ENCODE measurements around the gene ST6GALNAC2.
A peak's percentile ranks its signal among the peaks of the same experiment; 100 is the strongest.
"Not testable (repeated sequence)": the region's sequence is repeated elsewhere in the genome, so short reads cannot be mapped to it uniquely, and the experiment has no call there.

ST6GALNAC2 gene

GRCh38 chr17:76525513-76525833, 60.2 kb downstream of the ST6GALNAC2 start:
- H3K9me3 Mint-ChIP-seq; DNase-seq; H3K4me3 Mint-ChIP-seq; H3K27me3 Mint-ChIP-seq; ATAC-seq (replicated peaks); H3K36me3 Mint-ChIP-seq (ENCODE audit: insufficient read depth): not testable (repeated sequence)
- Mint-ChIP-seq H3K4me1 (ENCODE audit: low read depth in 2 of 2) (peaks cover 21 to 26% of the 10 kb centered on the region in 2 donors), H3K27ac (peak overlapping the region in 1 of 2 donors; percentile 84)

DNA sequence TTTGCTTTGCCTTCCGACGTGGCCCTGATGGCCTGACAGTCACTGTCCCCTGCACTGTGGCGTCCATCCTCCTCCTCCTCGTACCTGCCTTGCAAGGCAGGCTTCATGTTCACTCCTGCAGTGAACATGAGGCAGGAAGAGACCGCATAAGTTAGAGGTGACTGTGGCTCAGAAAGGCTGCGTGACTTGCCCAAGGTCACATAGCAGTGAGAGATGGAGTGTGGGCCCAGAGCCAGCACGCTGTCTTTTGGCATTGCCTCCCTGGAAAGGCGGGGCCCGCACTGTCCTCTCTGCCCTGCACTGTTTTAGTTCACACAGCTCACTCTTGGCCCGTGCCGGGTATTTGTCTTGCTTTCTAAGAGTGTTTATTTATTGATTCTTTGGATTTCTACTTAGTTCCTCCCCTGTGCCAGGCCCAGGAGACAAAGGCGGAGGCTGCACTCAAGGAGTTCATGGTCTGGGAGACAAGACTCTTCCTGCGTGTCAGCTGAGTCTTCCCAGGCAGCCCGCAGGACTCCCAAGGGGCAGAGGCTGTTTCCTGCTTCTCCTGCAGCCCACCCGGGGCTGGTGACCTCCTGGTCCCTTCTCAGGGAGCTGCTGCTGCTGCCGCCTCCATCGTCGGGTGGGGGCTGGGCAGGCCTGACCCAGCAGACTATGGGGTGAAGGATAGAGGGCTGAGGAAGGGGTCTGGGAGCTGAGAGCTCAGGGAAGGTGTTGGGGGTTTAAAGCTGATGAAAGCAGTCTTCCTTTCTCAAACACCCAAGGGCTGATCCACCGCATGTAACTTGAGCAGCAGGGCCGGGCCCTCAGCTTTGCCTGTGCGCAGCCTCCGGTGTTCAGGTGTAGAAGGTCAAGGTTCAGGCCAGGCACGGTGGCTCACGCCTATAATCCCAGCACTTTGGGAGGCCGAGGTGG, 60.8 kb downstream of the ST6GALNAC2 start:
- Mint-ChIP-seq H3K9me3 (no peaks in the 10 kb centered on the region), H3K36me3 (ENCODE audit: insufficient read depth) (peaks cover 6% of the 10 kb centered on the region), H3K4me1 (ENCODE audit: low read depth in 2 of 2) (peaks cover 21 to 25% of the 10 kb centered on the region in 2 donors), H3K27me3 (no peaks in the 10 kb centered on the region), H3K4me3 (peak overlapping the region in 1 of 2 donors; percentile 19), H3K27ac (peak overlapping the region; percentile 25 to 84)
- DNase-seq (no peak), ATAC-seq (replicated peaks) (no peak)

- Mint-ChIP-seq H3K36me3 (ENCODE audit: insufficient read depth) (peaks cover 6% of the 10 kb centered on the region), H3K4me1 (ENCODE audit: low read depth in 2 of 2) (peaks cover 32 to 34% of the 10 kb centered on the region in 2 donors), H3K27ac (peak overlapping the region; percentile 25 to 76), H3K9me3 (no peaks in the 10 kb centered on the region), H3K4me3 (peak overlapping the region in 1 of 2 donors; percentile 65), H3K27me3 (no peaks in the 10 kb centered on the region)
- ATAC-seq (replicated peaks) (peak; percentile 86), DNase-seq (peak; percentile 76 to 83 (median 80))
Measured at GRCh38 chr17:76523084-76524037, 62.3 kb downstream of the ST6GALNAC2 start.

GRCh38 chr17:76521683-76522082, 64.0 kb downstream of the ST6GALNAC2 start:
- H3K9me3 Mint-ChIP-seq; H3K4me3 Mint-ChIP-seq; ATAC-seq (replicated peaks); H3K36me3 Mint-ChIP-seq (ENCODE audit: insufficient read depth); H3K27me3 Mint-ChIP-seq; DNase-seq: not testable (repeated sequence)
- Mint-ChIP-seq H3K4me1 (ENCODE audit: low read depth in 2 of 2) (peaks cover 28 to 31% of the 10 kb centered on the region in 2 donors), H3K27ac (peak overlapping the region in 1 of 2 donors; percentile 46)

GRCh38 chr17:76521262-76521661, 64.4 kb downstream of the ST6GALNAC2 start:
- H3K4me1 Mint-ChIP-seq (ENCODE audit: low read depth in 2 of 2), result peaks cover 31 to 35% of the 10 kb centered on the region in 2 donors
- H3K27me3 Mint-ChIP-seq, result no peaks in the 10 kb centered on the region
- peaks cover 13% of the 10 kb centered on the region for H3K36me3 Mint-ChIP-seq (ENCODE audit: insufficient read depth)
- ATAC-seq (replicated peaks), result no peak
- no peak overlapping the region for H3K4me3 Mint-ChIP-seq
- H3K9me3 Mint-ChIP-seq, result no peaks in the 10 kb centered on the region
- peak overlapping the region; percentile 28 to 46 for H3K27ac Mint-ChIP-seq
- DNase-seq, result no peak

DNA sequence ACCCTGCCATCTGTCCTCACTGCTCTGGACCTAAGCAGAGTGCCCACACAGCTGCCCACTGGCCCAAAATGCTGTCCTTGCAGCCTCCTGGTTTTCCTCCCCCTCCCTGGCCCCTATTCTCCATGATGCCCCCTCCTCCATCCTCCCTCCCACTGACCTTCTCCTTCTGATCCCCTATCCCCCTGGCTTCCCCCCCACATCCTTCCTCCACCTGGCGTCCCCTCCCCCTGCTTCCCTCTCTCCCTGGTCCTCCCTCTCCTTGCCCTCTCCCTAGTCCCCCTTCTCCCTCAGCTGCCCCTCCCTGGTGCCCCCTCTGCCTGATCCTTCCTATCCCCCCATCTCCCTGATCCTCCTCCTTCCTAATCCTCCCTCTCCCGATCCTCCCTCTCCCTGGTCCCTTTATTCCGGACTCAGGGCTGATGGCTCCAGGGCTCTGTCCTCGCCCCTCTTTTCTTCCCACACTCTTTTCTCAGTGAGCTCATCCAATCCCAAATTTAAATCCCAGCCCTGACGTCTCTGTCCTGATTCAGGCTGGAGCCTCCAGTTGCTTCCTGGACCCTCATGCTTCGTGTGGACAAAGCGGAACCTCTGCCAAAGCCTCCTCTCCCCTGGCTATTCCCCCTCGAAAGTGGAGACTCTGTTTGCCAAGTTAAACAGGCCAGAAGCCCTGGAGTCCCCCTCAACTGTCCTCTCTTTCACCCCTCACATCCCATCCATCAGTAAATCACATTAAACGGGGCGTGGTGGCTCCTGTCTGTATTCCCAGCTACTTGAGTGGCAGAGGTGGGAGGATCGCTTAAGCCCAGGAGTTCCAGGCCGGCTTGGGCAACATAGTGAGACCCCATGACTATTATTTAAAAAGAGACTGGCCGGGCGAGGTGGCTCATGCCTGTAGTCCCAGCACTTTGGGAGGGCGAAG, 66.4 kb downstream of the ST6GALNAC2 start:
- H3K27me3 Mint-ChIP-seq, result no peaks in the 10 kb centered on the region
- peak overlapping the region in 1 of 2 donors; percentile 2 for H3K4me3 Mint-ChIP-seq
- H3K27ac Mint-ChIP-seq, result peak overlapping the region; percentile 91 to 99
- peaks cover 48 to 49% of the 10 kb centered on the region in 2 donors for H3K4me1 Mint-ChIP-seq (ENCODE audit: low read depth in 2 of 2)
- peaks cover 27% of the 10 kb centered on the region for H3K36me3 Mint-ChIP-seq (ENCODE audit: insufficient read depth)
- ATAC-seq (replicated peaks) (no peak), DNase-seq (no peak)
- no peaks in the 10 kb centered on the region for H3K9me3 Mint-ChIP-seq

GRCh38 chr17:76517638-76518038, 68.0 kb downstream of the ST6GALNAC2 start:
- Mint-ChIP-seq H3K27ac (peak overlapping the region; percentile 91 to 99), H3K4me3 (peak overlapping the region; percentile 41 to 61)

More at GRCh38 chr17:76517638-76518038, 68.0 kb downstream of the ST6GALNAC2 start:
- Mint-ChIP-seq H3K4me1 (ENCODE audit: low read depth in 2 of 2) (peaks cover 50 to 51% of the 10 kb centered on the region in 2 donors), H3K9me3 (no peaks in the 10 kb centered on the region), H3K36me3 (ENCODE audit: insufficient read depth) (peaks cover 35% of the 10 kb centered on the region), H3K27me3 (no peaks in the 10 kb centered on the region)
- DNase-seq (no peak), ATAC-seq (replicated peaks) (no peak)

Data from effector memory CD8-positive, alpha-beta T cell (primary cell).